SU-DHL-6 (cell line): ENCODE results near the gene KLHL29.

Experiments used
- H2AFZ ChIP-seq: fragments of 200-600 bp; sonication (generic); 2 replicates; pipeline ENCODE4 v1.6.1; 2014; ENCODE audit warnings: low read depth, mild to moderate bottlenecking, moderate library complexity, mixed read lengths, antibody characterized with exemption, low read length; ENCODE audit not compliant: severe bottlenecking
- H3F3A ChIP-seq: fragments of 200-600 bp; shearing (Covaris generic); 2 replicates; pipeline ENCODE4 v1.6.0; 2016; ENCODE audit warnings: antibody characterized with exemption, mild to moderate bottlenecking; ENCODE audit not compliant: insufficient read depth
- H3K27ac ChIP-seq: fragments of 200-600 bp; sonication (generic); 2 replicates; pipeline ENCODE4 v1.5.1; 2016; ENCODE audit warnings: low read depth, mild to moderate bottlenecking, low read length, moderate library complexity, mixed read lengths
- H3K27me3 ChIP-seq: fragments of 200-600 bp; sonication (generic), shearing (Covaris generic); 2 replicates; pipeline ENCODE4 v1.6.0; 2014; ENCODE audit warnings: mild to moderate bottlenecking, low read length
- H3K36me3 ChIP-seq: fragments of 200-600 bp; sonication (generic); 2 replicates; pipeline ENCODE4 v1.6.1; 2014; ENCODE audit warnings: mild to moderate bottlenecking, low read length, mixed read lengths
- H3K4me2 ChIP-seq: fragments of 300-600, 200-600 bp; shearing (Covaris generic), sonication (generic); 2 replicates; pipeline ENCODE4 v1.6.0; 2014; ENCODE audit warnings: low read length, low read depth, mild to moderate bottlenecking; ENCODE audit not compliant: poor library complexity, severe bottlenecking
- H3K4me3 ChIP-seq: fragments of 200-600 bp; sonication (generic); 2 replicates; pipeline ENCODE4 v1.5.1; 2014; ENCODE audit warnings: antibody characterized with exemption, low read length, mild to moderate bottlenecking, mixed read lengths; ENCODE audit not compliant: insufficient read depth, poor library complexity, severe bottlenecking
- H3K79me2 ChIP-seq: fragments of 200-600 bp; sonication (generic); 2 replicates; pipeline ENCODE4 v1.6.1; 2014; ENCODE audit warnings: mild to moderate bottlenecking, low read length, moderate library complexity; ENCODE audit not compliant: insufficient read depth
- H3K9ac ChIP-seq: fragments of 200-600 bp; sonication (generic); 2 replicates; pipeline ENCODE4 v1.7.0; 2014; ENCODE audit warnings: mild to moderate bottlenecking, low read length
- H3K9me2 ChIP-seq: fragments of 200-600 bp; sonication (generic); replicated peaks from 2 replicates; pipeline ENCODE4 v1.6.1; 2014; ENCODE audit warnings: low read length; ENCODE audit not compliant: insufficient read depth
- H3K9me3 ChIP-seq: fragments of 200-600 bp; sonication (generic); 2 replicates; pipeline ENCODE4 v1.6.1; 2014; ENCODE audit warnings: low read length, mixed read lengths; ENCODE audit not compliant: insufficient read depth
- H4K20me1 ChIP-seq: fragments of 200-600 bp; sonication (generic); 2 replicates; pipeline ENCODE4 v1.6.1; 2014; ENCODE audit warnings: low read depth, mild to moderate bottlenecking, antibody characterized with exemption, low read length, moderate library complexity, mixed read lengths
- CTCF ChIP-seq: fragments of 200-600 bp; sonication (generic); IDR thresholded peaks from one replicate; pipeline ENCODE4 v1.5.1; 2017; ENCODE audit warnings: antibody characterized with exemption, mild to moderate bottlenecking, low read length, moderate library complexity; ENCODE audit not compliant: insufficient read depth, poor library complexity, severe bottlenecking
- EZH2phosphoT487 ChIP-seq: fragments of 200-600 bp; sonication (generic), shearing (Covaris generic); conservative IDR thresholded peaks from 2 replicates; pipeline ENCODE4 v1.6.1; 2018; ENCODE audit warnings: mild to moderate bottlenecking, antibody characterized with exemption, low read length, moderate library complexity, mixed read lengths

Gene KLHL29

GRCh38 chr2:23492921-23493320, 107.9 kb downstream of the KLHL29 start:
- Histone ChIP-seq H3K27me3 (no peaks in the 10 kb centered on the region), H3K27ac (no peak overlapping the region), H3K4me3 (no peak overlapping the region), H3K9ac (no peak overlapping the region), H3K9me2 (no peaks in the 10 kb centered on the region), H3K36me3 (no peaks in the 10 kb centered on the region), H3K9me3 (no peaks in the 10 kb centered on the region), H4K20me1 (no peaks in the 10 kb centered on the region), H2AFZ (no peak overlapping the region), H3K79me2 (no peaks in the 10 kb centered on the region), H3K4me2 (no peak overlapping the region), H3F3A (no peaks in the 10 kb centered on the region)
- TF ChIP-seq EZH2phosphoT487 (no peak), CTCF (no peak)

GRCh38 chr2:23493846-23494245, 108.9 kb downstream of the KLHL29 start:
- Histone ChIP-seq H3K27ac (no peak overlapping the region), H3K27me3 (no peaks in the 10 kb centered on the region)

GRCh38 chr2:23494286-23494685, 109.3 kb downstream of the KLHL29 start:
- H3F3A ChIP-seq = no peaks in the 10 kb centered on the region
- TF ChIP-seq CTCF = no peak
- no peak for TF ChIP-seq EZH2phosphoT487
- no peak overlapping the region for H3K4me2 ChIP-seq
- H3K4me3 ChIP-seq = no peak overlapping the region
- H3K27me3 ChIP-seq = no peaks in the 10 kb centered on the region
- H3K79me2 ChIP-seq = no peaks in the 10 kb centered on the region
- H2AFZ ChIP-seq = no peak overlapping the region
- no peaks in the 10 kb centered on the region for H3K9me2 ChIP-seq
- no peaks in the 10 kb centered on the region for H3K36me3 ChIP-seq
- H4K20me1 ChIP-seq = no peaks in the 10 kb centered on the region
- H3K27ac ChIP-seq = no peak overlapping the region
- H3K9ac ChIP-seq = no peak overlapping the region
- no peaks in the 10 kb centered on the region for H3K9me3 ChIP-seq

More at GRCh38 chr2:23493846-23494245, 108.9 kb downstream of the KLHL29 start:
- H3K9me2 ChIP-seq = no peaks in the 10 kb centered on the region
- no peaks in the 10 kb centered on the region for H4K20me1 ChIP-seq
- H3K4me3 ChIP-seq = no peak overlapping the region
- no peak overlapping the region for H3K4me2 ChIP-seq
- no peaks in the 10 kb centered on the region for H3K79me2 ChIP-seq
- no peaks in the 10 kb centered on the region for H3K36me3 ChIP-seq
- H3K9me3 ChIP-seq = no peaks in the 10 kb centered on the region
- TF ChIP-seq EZH2phosphoT487 (no peak), CTCF (no peak)
- H2AFZ ChIP-seq = no peak overlapping the region
- H3F3A ChIP-seq = no peaks in the 10 kb centered on the region
- H3K9ac ChIP-seq = no peak overlapping the region

- Histone ChIP-seq H4K20me1 (no peaks in the 10 kb centered on the region), H3K9me2 (no peaks in the 10 kb centered on the region), H3F3A (no peaks in the 10 kb centered on the region), H3K27me3 (no peaks in the 10 kb centered on the region), H3K9me3 (no peaks in the 10 kb centered on the region), H3K4me3 (no peak overlapping the region), H3K9ac (no peak overlapping the region), H2AFZ (no peak overlapping the region), H3K79me2 (no peaks in the 10 kb centered on the region), H3K4me2 (no peak overlapping the region), H3K27ac (no peak overlapping the region), H3K36me3 (no peaks in the 10 kb centered on the region)
- TF ChIP-seq EZH2phosphoT487 (no peak), CTCF (no peak)
These were observed 110.7 kb downstream of the KLHL29 start for GRCh38 chr2:23495661-23496114.
